HG02610 (cell line): ENCODE results near the gene NUP35.

Source experiments
- ATAC-seq: cut with Tn5 transposase; IDR thresholded peaks from one replicate; pipeline ENCODE4 v1.9.1; 2021; ENCODE audit warnings: mild to moderate bottlenecking, moderate library complexity; ENCODE audit not compliant: unreplicated experiment

NUP35 gene

GRCh38 chr2:183207110-183207509 is 82.9 kb downstream of the NUP35 start:
- ATAC-seq, result no peak

- no peak for ATAC-seq
Observed at GRCh38 chr2:183209395-183210028, 85.3 kb downstream of the NUP35 start.
